22Rv1 (cell line): ENCODE measurements around the gene MREG.

Source experiments
- H3K27ac ChIP-seq: fragments of 450-650 bp; 2 replicates; pipeline ENCODE4 v1.5.1; 2017
- ZFX ChIP-seq: fragments of 450-650 bp; IDR thresholded peaks from 2 replicates; pipeline ENCODE4 v1.6.1; 2017; ENCODE audit warnings: antibody characterized with exemption, borderline replicate concordance
- TF ChIP-seq, protein P1 (sequence below): fragments of 450-650 bp; IDR thresholded peaks from 2 replicates; pipeline ENCODE4 v1.5.1; 2017; ENCODE audit warnings: mild to moderate bottlenecking

The MREG gene

DNA sequence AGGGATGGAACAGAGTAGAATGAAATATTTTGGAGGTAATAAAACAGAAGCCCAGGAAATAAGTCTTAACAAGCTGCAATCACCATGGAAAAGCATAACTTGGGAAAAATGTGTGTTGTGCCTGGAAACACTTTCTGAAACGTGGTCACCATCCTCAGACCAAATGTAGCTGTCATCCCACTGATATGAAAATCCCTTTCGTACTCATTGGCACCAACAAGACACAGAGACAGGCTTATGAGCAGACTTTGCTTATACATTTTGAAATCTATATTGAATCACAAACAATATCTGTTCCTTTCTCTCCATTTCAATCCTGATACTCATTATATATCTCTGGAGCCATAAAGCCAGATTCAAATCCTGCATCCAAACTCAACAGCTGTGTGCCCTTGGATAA, 28.7 kb downstream of the MREG start:
- H3K27ac ChIP-seq: no peak overlapping the region

DNA sequence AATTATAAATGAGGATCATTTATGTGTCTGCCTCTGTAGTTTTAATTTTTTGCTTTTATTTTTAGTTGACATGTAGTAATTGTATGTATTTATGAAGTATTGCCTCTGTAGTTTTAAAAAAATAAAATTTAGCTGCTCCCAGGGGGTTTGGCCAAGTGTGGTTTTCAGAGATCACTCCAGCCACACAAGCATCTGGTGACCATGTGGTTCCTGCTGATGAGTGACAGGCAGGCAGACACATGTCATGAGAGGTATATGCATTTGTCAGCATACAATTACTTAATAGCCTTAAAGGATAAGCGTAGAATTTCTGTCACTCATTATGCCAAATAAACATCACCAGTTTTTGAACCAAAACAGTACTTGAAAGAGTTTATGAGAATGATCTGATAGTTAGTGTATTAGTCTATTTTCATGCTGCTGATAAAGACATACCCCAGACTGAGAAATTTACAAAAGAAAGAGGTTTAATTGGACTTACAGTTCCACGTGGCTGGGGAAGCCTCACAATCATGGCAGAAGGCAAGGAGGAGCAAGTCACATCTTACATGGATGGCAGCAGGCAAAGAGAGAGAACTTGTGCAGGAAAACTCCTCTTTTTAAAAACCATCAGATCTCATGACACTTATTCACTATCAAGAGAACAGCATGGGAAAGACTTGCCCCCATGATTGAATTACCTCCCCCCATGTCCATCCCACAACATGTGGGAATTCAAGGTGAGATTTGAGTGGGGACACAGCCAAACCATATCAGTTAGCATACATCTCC, 29.6 kb downstream of the MREG start:
- no peak for TF ChIP-seq ZFX
- TF ChIP-seq, protein P1, sequence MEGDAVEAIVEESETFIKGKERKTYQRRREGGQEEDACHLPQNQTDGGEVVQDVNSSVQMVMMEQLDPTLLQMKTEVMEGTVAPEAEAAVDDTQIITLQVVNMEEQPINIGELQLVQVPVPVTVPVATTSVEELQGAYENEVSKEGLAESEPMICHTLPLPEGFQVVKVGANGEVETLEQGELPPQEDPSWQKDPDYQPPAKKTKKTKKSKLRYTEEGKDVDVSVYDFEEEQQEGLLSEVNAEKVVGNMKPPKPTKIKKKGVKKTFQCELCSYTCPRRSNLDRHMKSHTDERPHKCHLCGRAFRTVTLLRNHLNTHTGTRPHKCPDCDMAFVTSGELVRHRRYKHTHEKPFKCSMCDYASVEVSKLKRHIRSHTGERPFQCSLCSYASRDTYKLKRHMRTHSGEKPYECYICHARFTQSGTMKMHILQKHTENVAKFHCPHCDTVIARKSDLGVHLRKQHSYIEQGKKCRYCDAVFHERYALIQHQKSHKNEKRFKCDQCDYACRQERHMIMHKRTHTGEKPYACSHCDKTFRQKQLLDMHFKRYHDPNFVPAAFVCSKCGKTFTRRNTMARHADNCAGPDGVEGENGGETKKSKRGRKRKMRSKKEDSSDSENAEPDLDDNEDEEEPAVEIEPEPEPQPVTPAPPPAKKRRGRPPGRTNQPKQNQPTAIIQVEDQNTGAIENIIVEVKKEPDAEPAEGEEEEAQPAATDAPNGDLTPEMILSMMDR: no peak
- H3K27ac ChIP-seq: no peak overlapping the region

More for the DNA sequence above, 28.7 kb downstream of the MREG start:
- no peak for TF ChIP-seq ZFX
- TF ChIP-seq, protein P1: no peak

DNA sequence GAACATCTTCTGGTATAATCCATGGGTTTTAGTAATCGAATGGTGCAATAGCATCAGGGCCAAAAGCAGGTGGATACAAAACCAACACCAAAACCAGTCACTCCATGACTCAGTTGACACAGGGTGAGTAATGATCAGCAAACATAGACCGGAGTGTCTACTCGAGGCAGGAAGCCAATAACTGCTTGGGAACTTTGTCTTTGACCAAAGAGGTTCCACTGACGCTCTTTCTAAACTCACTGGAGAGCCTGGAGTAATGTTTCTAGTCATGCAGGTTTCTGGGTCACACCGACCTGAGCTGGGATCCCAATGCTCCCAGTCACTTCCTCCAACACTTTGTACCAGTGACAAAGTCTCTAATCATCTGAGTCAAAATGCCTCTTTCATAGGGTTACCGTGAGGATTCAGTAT, 30.9 kb downstream of the MREG start:
- TF ChIP-seq ZFX: no peak
- TF ChIP-seq, protein P1: no peak

DNA sequence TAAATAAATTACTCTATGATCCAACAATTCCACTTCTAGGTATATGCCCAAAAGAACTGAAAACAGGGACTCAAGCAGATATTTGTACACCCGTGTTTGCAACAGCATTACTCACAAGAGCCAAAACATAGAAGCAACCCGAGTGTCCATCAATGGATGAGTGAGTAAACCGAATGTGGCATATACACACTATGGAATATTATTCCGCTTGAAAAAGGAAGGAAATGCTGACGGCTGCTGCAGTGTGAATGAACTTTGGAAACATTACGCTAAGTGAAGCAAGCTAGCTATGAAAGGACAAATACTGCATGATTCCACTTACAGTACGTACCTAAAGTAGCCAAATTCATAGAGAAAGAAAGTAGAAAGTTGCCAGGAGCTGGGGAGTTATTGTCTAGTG, 32.2 kb downstream of the MREG start:
- H3K27ac ChIP-seq: no peak overlapping the region
- TF ChIP-seq ZFX: no peak
- TF ChIP-seq, protein P1: no peak

More for the DNA sequence above, 30.9 kb downstream of the MREG start:
- no peak overlapping the region for H3K27ac ChIP-seq

DNA sequence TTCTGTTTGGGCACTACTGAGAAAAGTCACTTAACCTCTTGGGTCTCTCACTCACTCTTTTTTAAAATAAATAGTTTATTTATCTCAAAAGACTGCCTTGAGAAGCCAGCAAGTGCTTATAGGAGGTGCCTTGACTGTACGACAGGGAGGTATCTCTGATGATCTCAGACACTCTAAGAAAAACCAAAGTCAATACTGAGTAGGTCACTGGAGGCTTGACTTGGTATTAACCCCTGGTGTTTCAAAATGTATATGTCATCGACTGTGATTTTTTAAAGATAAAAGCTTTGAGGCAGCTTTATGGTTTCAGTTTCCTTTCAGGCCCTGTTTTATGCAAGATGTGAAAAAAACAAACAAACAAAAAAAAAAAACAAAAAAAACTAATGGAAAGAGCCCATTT, 33.7 kb downstream of the MREG start:
- TF ChIP-seq, protein P1: no peak
- no peak for TF ChIP-seq ZFX
- no peak overlapping the region for H3K27ac ChIP-seq

DNA sequence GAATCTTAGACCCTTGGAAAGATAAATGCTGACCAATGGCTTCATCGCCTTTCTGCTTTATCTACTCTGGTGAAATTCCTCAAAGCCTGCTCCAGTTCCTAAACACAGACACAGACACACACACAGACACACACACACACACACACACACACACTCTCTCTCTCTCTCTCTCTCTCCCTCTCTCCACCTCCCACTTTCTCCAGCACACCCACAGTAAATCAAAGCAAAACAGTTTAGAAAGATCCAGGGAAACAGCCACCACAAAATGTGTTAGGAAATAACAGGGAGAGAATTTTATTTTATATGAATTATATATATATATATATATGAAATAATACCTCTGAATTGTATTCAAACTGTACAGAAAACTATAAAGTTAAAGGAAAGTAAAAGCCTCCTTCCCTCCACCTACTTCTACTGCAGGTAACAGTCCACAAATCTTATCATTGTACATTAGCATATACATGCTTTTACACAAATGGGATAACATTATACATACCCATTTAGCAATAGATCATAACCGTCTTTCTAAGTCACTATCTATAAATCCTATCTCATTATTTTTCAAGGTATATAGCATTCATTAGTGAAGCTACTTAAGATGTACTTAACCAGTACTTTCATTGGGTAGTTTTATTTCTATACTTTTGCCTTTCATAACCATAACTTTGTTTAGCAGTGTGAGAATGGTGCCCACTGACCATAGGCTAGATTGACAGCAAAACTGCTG, 38.5 kb downstream of the MREG start:
- H3K27ac ChIP-seq: no peak overlapping the region
- TF ChIP-seq, protein P1: no peak
- TF ChIP-seq ZFX: no peak

DNA sequence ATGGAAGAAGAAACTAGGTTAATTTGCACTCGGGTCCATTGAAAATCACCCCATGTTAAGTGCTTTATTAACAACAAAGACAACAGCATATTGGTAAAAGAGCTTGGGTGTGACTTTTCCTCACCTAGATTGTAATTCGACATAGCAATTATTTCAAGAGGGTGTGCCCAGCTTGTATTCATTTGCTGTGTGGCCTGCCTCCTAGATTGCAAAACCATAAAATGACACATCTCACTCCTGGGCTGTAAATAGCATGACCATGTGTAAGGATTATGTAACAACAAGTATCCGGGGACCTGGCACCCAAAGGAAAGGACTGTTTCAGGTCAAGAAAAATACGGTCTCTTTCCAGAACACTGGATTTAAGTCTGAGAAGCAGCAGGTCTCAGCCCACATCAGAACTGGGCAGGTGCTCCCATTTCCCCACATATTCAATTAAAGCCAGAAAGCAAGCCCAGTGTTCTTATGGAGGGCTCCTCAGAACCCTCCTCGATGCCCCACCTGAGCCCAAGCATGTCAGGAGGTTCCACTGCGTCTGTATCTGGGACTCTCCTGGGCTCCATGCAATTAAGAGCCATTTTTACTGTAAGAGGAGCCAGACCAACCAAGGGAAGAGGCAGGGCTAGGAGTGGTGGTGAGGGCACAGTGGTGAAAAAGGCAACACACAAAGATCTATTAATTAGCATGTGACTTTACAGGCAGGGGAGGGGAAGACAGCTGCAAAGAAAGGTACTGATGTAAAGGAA, 39.2 kb downstream of the MREG start:
- H3K27ac ChIP-seq: no peak overlapping the region
- no peak for TF ChIP-seq ZFX
- TF ChIP-seq, protein P1: no peak
